Measurements from ENCODE around the gene P2RX1.
A peak's percentile ranks its signal among the peaks of the same experiment; 100 is the strongest.
"Not testable (repeated sequence)": the region's sequence is repeated elsewhere in the genome, so short reads cannot be mapped to it uniquely, and the experiment has no call there.

The P2RX1 gene

DNA sequence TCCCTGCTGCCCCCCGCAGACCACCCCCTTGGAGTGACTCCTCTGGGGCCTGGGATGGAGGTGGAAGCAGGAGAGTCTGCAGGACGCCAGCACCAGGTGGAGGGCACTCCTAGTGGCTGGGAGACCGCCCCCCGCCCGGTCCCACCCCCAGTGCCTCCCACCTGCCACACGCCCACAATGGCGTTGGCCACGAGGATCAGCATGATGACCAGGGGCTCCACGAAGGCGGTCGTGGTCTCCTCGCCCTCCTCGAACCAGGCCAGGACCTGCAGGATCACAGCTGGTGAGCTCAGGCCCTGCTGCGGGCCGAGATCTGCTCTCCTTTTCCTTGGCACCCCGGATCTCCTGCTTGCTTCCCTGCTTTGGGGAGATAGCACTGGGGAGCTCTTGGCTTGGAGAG, 35.2 kb upstream of the P2RX1 start:
- no peak for DNase-seq (ENCODE audit: low read depth)

DNA sequence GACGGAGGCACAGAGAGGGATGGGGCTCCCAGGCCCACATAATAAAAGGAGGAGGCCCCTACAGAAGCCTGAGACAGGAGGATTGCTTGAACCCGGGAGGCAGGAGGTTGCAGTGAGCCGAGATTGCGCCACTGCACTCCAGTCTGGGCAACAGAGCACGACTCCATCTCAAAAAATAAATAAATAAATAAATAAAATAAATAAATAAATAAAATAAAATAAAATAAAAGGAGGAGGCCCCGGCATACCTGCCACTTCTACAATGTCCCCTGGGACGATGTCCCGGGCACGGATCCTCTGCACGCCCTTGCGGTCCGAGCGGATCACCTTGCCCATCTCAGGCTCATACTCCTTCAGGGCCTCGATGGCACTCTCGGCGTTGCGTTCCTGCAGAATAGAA, 34.7 kb upstream of the P2RX1 start:
- DNase-seq (ENCODE audit: low read depth): no peak

DNA sequence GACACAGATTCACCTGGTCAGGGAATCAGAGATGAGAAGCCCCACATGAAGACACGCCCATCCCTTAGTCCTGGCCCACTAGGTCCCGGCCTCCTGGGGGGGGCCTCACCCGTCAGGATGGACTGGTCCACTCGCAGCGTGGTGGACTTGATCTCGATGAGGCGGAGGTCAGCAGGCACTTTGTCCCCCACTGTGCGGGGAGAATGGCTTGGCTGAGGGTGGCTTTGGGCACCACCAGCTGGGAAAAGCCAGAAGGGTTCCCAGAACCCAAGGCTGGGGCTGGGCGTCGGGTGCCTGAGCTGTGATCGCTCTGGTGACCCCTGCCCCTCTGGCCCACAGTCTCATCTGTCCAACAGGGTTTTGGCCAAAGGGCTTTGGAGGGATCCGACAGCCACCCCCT, 34.3 kb upstream of the P2RX1 start:
- no peak for DNase-seq (ENCODE audit: low read depth)

DNA sequence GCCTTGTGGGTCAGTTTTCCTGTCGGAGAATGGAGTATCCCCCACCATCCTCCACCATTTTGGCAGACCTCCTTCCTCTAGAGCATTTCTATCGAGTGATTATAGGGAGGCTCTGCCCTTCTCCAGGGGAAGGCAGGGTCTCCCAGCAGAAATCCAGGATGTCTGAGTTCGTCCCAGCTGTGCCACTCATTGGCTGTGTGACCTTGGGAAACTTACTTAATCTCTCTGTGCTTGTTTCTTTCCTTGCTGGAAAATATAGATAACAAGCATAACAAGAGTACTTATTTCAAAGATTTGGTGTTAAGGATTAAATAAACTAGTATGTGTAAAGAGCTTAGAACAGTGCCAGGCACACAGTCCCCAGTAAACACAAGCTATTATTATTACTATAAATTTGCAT, 33.2 kb upstream of the P2RX1 start:
- DNase-seq (ENCODE audit: low read depth): no peak

DNA sequence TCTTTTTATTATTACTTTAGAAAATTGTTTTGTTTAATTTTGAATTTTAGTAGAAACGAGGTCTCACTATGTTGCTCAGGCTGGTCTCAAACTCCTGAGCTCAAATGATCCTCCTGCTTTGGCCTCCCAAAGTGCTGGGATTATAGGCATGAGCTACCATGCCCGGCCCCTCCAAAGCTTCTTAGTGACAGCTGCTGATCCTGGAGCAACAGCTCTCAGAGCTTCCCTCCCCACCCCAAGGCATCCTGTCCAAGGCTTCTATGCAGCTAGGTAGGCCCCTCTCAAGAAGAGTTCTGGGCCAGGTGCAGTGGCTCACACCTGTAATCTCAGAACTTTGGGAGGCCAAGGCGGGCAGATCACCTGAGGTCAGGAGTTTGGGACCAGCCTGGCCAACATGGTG, 32.3 kb upstream of the P2RX1 start:
- DNase-seq (ENCODE audit: low read depth): not testable (repeated sequence)

DNA sequence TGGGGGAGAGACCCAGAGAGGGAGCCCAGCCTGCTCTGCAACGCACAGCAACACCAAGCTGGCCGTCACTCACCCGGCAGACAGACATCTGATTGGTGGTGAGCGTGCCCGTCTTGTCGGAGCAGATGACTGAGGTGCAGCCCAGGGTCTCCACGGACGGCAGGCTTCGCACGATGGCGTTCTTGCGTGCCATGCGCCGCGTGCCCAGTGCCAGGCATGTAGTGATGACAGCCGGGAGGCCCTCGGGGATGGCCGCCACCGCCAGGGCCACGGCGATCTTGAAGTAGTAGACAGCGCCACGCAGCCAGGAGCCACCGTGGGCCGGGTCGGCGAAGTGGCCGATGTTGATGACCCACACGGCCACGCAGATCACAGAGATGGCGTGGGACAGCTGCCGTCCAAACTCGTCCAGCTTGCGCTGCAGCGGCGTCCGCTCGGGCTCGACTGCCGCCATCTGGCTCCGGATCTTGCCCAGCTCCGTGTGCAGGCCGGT, 31.1 kb upstream of the P2RX1 start:
- no peak for DNase-seq (ENCODE audit: low read depth)

DNA sequence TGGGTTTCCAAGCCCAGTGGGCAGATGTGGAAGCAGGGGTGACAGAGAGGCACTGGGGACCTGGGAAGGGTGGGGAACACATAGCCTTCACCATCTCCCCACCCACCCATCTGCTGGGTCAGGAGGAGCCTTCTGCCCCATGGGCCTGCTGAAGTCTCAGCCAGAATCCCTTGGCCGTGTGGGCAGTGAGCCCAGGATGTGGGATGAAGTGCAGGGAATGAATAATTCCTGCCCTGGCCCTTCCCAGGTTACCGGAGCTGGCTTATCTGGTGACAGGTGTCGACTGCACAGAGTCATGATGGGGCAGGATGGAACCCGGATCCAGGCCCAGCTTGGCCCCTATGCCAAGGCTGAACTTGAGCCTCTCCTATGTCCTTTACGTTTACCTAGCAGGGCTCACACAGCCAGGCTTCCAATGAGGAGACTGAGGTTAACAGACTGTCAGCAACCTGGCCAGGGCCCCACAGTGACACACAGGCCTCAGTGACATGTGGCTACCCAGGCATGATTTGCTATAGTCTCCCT, 30.5 kb upstream of the P2RX1 start:
- DNase-seq (ENCODE audit: low read depth): no peak

DNA sequence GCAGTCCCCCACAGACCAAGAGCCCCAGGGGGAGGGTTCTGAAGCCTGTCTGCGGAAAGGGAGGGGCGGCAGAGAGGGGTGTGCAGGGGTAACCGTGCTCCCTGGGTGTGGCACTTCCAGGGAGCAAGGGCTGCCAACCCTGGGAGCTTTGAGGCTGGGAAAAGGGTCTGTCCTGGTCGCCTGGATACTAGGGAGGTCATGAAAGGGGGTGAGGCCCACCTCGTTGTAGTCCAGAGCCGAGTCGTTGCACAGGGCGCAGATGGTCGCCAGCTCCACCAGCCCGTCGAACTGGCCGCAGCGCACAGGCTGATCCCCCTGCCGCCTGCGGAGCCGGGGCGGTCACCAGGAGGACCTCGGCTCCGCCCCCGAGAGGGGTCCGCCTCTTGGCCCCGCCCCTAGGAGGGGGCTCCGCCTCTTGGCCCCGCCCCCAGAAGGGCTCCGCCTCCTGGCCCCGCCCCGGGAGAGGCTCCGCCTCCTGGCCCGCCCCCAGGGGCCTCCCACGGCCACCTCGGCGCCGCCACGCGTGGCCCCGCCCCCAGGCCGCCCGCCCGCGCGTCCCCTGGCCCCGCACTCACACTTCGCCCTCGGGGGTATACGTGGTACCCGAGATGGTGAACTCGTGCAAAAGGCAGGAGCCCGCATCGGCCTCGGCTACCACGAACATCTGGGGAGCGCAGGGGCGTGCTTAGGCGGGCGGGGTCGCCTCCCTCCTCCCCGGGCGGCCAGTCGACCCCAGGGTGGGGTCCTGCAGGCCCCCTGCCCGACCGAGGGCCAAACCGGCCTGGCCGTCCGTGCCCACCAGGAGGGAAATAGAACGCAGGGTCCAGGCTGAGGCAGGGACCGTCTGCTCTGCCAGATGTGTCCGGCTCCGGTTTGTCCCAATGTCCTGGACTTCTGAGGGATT, 28.5 kb upstream of the P2RX1 start:
- peak; percentile 35 for DNase-seq (ENCODE audit: low read depth)

DNA sequence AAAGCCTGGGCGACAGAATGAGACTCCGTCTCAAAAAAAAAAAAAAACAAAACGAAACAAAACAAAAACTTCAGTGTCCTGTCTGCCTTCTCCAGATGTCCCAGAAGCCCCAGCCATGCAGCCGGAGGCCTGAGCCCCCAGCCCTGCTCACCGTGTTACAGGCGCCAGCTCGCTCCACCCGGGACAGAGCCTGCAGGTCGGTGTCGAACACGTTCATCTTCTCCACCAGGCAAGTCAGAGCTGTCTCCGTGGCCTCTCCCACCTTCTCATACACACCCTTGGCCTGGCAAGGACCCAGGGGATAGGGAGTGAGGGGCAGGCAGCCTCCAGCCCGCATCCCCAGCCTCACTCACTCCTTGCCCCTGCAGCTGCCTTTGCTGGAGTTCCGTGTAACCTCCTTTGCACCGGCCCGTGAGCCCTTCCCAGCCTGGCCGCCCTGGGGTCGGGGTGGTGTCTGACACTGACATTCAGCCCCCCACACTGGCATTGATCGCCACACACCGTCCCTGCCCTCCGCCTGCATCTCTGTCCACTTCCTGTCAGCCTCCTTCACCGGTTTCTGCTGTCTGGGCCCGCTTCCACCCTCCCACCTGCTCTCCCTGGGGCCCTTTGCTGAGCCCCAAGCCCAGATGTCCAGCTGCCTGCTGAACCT, 27.1 kb upstream of the P2RX1 start:
- no peak for DNase-seq (ENCODE audit: low read depth)

DNA sequence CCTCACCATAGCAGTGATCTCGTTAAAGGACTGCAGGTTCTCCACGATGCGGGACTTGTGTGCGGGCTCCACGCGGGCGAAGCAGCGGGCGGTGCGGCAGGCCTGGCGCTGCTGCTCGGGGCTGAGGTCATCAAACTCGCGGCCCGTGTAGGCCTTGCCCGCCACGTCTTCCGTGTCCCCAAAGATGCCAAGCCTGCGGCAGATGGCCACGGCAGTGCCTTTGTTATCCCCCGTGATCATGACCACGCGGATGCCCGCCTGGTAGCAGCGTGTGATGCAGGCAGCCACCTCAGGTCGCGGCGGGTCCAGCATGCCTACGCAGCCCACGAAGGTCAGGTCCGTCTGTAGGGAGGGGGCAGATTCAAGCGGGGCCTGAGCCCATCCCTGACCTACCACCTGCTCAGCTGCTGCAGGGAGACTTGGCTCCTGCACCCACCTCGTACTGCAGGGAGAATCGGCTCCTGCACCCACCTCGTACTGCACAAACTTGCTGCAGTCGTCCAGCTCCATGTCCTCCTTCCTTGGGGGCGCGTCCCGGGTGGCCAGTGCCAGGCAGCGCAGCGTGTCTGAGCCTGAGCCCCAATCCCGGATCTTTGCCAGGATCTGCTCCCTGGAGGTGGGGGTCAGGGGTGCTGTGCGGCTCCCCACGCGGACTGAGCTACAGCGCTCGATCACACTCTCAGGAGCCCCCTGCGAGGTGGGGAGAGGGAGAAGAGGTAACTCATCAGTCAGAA, 24.9 kb upstream of the P2RX1 start:
- no peak for DNase-seq (ENCODE audit: low read depth)

DNA sequence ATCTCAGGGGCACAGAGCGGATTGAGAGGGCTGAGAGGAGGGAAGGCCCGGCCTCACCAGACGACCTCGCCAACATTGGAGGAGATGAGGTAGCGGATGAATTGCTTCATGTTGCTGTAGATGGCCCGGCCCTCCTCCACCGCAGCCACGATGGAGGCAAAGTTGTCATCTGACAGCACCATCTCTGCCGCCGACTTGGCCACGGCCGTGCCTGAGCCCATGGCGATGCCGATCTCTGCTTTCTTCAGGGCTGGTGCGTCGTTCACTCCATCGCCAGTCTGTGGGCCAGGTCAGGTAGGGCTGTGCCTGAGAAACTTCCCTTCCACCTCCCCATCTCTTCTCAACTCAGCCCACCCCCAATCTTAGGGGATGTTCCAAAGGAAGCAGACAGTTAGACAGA, 21.1 kb upstream of the P2RX1 start:
- DNase-seq (ENCODE audit: low read depth): no peak

DNA sequence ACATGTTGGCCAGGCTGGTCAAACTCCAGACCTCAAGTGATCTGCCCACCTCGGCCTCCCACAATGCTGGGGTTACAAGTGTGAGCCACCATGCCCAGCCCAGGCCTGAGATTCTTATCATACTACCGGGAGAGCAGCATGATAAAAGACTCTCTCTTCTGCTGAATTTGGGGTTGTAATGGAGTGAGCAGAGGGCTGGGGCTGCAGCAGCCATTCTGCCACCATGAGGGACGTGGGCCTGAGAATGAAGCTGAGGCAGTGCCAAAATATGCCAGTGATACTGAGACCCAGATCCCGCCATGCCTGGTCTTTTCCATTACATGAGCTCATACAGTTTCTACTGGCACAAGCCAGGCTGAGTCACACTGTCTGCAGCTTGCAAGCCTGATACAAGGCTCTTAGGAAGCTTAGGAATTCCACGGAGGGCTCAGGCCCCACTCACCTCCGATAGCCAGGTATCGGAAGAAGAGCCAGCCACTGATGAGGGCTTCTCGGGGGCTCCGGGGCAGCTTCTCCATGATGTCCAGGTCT, 19.6 kb upstream of the P2RX1 start:
- no peak for DNase-seq (ENCODE audit: low read depth)

DNA sequence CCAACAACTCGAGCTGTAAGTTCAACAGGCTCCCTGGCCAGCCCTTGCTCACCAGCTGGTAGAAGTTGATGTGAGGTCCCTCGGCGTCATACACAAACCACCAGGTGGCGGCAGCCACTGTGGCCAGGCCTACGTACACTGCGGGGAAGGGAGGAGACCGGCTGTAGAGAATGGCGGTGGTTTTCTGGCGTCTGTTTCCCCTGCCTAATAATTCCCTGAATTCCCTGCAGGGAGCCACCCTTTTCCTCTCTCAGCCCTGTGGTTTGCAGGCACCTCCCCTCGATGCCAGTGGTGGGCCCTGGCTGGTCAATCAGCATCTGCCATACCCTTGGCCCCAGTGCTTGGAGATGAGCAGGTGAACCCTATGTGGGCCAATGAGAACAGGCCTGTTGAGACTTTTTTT, 18.9 kb upstream of the P2RX1 start:
- DNase-seq (ENCODE audit: low read depth): no peak

DNA sequence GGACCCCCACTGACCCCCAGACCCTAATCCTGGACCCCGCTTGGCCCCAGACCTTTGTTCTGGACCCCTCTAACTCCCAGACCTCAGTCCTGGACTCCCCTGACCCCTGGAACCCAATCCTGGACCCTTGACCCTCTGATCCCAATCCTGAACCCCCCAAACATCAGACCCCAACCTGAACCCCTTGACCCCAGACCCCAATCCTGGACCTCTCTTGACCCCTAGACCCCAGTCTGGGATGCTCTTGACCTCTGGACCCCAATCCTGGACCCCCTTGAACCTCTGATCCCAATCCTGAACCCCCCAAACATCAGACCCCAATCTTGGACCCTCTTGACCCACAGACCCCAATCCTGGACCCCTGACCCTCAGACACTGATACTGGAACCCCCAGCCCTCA, 13.5 kb upstream of the P2RX1 start:
- DNase-seq (ENCODE audit: low read depth): no peak

DNA sequence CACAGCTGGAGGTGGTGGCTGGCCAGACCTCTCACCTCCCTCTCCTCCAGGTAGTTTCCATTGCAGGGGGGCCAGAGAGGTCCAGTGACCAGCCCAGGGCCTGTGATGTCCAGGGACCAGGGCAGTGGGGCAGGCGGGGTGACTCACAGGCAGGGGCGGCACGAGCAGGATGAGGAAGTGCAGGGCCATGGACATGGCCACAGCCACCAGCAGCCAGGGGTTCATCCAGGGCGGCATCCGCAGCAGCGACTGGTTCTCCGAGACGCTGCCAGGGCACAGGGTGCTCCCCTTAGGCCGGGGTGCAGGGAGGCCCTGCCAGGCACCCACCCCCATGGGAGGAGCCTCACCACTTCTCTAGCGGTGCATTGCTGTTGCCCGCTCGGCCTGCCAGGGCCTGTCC, 12.9 kb upstream of the P2RX1 start:
- no peak for DNase-seq (ENCODE audit: low read depth)

DNA sequence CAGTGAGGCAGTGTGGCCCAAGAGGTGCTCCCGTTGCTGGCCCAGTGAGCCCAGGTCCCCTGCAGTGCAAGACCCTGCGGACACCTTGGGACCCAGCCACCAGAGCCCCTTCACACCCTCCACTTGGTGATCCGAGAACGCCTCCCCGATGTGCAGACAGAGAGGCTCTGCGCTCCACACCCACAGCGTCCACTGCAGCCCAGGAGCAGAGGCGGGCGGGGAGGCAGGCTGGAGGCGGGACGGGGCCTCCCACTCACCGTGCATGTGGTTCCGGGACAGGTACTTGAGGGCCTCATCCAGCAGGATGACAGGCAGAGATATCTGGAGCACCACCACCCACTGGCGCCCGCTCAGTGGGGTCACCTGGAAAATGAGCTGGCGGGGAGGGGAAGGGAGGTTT, 12.1 kb upstream of the P2RX1 start:
- no peak for DNase-seq (ENCODE audit: low read depth)

DNA sequence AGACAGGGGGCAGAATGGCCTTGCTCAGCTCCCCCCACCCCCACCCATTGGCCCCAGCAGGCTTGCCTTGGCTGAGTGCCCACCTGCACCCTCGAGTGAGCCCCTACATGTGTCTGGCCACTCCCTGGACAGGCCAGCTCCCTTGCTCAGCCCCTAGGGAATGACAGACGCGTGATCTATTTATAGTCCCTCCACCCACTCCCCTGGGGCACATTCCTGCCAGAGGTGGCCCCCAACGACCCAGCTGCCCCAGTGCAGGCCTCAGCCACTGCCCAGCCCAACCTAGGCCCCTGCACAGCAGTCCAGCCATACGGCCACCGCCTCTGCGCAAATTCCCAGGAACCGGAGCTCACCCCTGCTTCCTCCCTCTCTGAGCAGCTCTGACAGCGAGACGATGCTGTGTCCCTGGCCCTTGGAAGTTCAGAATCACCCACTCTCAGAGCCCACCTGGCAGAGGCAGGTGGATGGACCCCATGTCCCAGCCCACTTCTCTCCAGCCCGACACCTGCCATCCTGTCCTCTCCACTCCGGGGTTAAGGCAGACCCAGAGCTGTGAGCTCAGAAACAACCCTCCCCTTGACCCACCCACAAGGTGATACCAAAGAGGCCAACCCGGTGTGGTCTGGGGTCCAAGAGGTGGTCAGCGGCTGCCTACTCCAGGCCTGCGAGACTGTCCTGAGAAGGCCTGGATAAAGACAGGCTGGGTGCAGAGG, 11.5 kb upstream of the P2RX1 start:
- no peak for DNase-seq (ENCODE audit: low read depth)

DNA sequence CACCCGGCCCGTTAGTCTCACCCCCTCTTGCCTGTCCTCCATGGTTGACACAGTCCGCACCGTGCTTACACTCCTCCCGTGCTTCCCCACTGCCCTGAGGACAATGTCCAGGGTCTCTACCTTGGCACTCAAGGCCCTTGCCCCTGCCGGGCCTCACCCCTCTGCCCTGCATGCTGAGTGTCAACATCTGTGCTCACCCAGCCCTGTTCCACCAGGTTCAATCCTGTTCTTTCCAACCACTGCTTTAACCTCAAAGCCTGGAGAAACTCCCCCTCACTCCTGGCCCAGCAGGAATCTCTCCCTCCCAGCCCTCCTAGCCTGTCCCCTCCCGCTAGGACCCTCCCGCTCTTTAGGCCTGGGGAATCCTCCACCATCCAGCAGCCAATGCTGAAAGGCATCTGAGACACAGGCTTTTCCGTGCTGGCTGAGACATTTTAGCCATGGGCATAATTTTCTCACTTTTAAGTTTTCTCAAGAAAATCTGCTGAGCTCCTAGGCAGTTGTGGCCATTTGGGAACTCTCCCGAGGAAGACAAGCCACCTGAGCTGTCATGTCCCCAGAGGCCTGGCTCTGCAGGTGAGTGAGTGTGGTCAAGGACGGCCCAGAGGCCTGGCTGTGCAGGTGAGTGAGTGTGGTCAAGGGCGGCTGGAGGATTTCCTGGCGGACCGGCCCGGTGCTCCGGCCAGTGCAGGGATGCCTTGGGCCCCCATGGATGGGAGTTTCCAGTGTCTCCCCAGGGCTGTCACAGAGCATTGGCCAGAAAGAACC, 10.8 kb upstream of the P2RX1 start:
- DNase-seq (ENCODE audit: low read depth): no peak

DNA sequence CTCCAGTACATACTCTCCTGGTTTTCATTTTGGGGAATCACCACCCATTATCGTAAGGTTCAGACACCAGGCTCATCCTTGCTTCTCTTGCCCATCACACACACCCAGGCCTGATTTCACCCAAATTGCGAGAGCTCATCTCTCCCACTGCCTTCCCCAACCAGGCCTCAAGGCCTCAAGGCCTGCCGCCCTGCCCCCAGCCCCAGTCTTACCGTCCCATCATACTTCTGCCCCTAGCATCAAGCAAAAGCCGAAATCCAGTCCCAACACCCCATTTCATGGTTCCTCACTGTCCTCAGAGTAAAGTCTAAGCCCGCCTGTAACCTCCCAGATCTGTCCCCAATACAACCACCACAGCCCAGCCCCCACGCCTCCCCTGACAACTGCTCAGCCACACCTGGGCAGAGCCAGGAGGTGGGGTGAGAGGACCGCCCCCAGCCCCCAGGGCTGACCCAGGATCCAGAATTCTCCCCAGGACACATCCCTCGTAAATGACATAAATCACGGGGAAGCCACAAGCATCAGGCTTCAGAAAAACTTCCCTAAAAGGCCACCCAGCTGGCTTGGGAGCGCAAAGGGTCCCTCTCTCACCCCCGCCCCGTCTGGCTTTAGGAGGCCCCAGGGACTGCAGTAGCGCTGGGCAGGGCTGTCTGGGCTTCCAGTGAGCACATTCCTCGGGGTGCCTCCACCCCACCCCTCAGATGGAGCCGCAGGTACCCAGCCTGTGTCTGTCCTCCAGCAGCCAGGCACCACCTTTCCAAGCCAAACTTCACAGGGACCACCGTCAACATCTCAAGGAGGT, 9.6 kb upstream of the P2RX1 start:
- no peak for DNase-seq (ENCODE audit: low read depth)
